HepG2 (cell line): ENCODE results near the gene DNMT3A. TPM values are rescaled to one million over a fixed set of nuclear protein-coding genes. Genes with fewer than 3 reads are reported as not detected.
A peak's percentile ranks its signal among the peaks of the same experiment; 100 is the strongest.

Experiments used
- ADNP ChIP-seq: sonication (generic); formaldehyde crosslinking; IDR thresholded peaks from 2 replicates; pipeline ENCODE4 v1.4.0; 2020; ENCODE audit warnings: missing genetic modification reagents
- NFE2L1 ChIP-seq: sonication (generic); formaldehyde crosslinking; IDR thresholded peaks from 2 replicates; pipeline ENCODE4 v1.4.0; 2020; ENCODE audit warnings: missing genetic modification reagents, mild to moderate bottlenecking, borderline replicate concordance
- RFXAP ChIP-seq: sonication (generic); formaldehyde crosslinking; IDR thresholded peaks from 2 replicates; pipeline ENCODE4 v1.4.0; 2020; ENCODE audit warnings: missing genetic modification reagents, borderline replicate concordance
- SOX6 ChIP-seq, 2 experiments: fragments of 450-650 bp in 1 of 2; sonication (generic) in 1 of 2; formaldehyde crosslinking in 1 of 2; IDR thresholded peaks; 2 replicates each; pipeline versions ENCODE4 v1.4.0 to v1.6.1; 2017 to 2020; ENCODE audit warnings: antibody characterized with exemption in 1 of 2, mild to moderate bottlenecking in 1 of 2, missing genetic modification reagents in 1 of 2
- TCF7L2 ChIP-seq: IDR thresholded peaks from 2 replicates; pipeline ENCODE4 v1.6.1; 2011; ENCODE audit warnings: mild to moderate bottlenecking, low read depth, low read length, moderate library complexity
- YY1 ChIP-seq: IDR thresholded peaks from 2 replicates; pipeline ENCODE4 v1.6.1; 2011; ENCODE audit warnings: low read length, low read depth, moderate library complexity, mild to moderate bottlenecking; ENCODE audit not compliant: insufficient read depth, insufficient replicate concordance
- ZFX ChIP-seq: sonication (generic); formaldehyde crosslinking; IDR thresholded peaks from 2 replicates; pipeline ENCODE4 v1.4.0; 2020; ENCODE audit warnings: mild to moderate bottlenecking, low read depth, missing genetic modification reagents, moderate library complexity
- ZNF350 ChIP-seq: sonication (generic); formaldehyde crosslinking; IDR thresholded peaks from 2 replicates; pipeline ENCODE4 v1.4.0; 2020; ENCODE audit warnings: mild to moderate bottlenecking, low read depth, missing genetic modification reagents, borderline replicate concordance
- ZSCAN31 ChIP-seq: sonication (generic); formaldehyde crosslinking; IDR thresholded peaks from 2 replicates; pipeline ENCODE4 v1.5.0; 2020; ENCODE audit warnings: low read depth, mild to moderate bottlenecking, missing genetic modification reagents
- polyA plus RNA-seq, 8 experiments: library from polyadenylated mRNA; depleted of rRNA in 3 of 8; stranded (reverse) in 7 of 8; unstranded in 1 of 8; fragments of >200 nt; fragmentation: Illumina TruSeq in 4 of 8; extraction: Trizol in 4 of 8; gene quantifications; 2 replicates each; pipeline versions ENCODE4 v1.2.1 to v1.2.3, GENCODE V29; 2011 to 2016; ENCODE audit warnings: low read depth in 4 of 8, missing spikeins in 1 of 8, mixed read lengths in 1 of 8; ENCODE audit not compliant: insufficient read depth in 1 of 8
- total RNA-seq, 5 experiments: library from RNA; depleted of rRNA; stranded (reverse); fragments of >200 nt; fragmentation: Illumina TruSeq; extraction: Trizol; gene quantifications; 2 replicates each; pipeline ENCODE4 v1.2.3, GENCODE V29; 2016; ENCODE audit warnings: low read depth in 1 of 5
- TF ChIP-seq, protein P1 (sequence below): sonication (generic); formaldehyde crosslinking; IDR thresholded peaks from 2 replicates; pipeline ENCODE4 v1.4.0; 2020; ENCODE audit warnings: mild to moderate bottlenecking, low read depth, missing genetic modification reagents
- TF ChIP-seq, protein P2 (sequence below): sonication (generic); formaldehyde crosslinking; IDR thresholded peaks from 2 replicates; pipeline ENCODE4 v1.5.0; 2020; ENCODE audit warnings: mild to moderate bottlenecking, missing genetic modification reagents, moderate library complexity
- TF ChIP-seq, protein P3 (sequence below): sonication (generic); formaldehyde crosslinking; IDR thresholded peaks from 2 replicates; pipeline ENCODE4 v1.8.1; 2023; ENCODE audit warnings: mild to moderate bottlenecking, missing genetic modification reagents
- TF ChIP-seq, protein P4 (sequence below): sonication (generic); formaldehyde crosslinking; IDR thresholded peaks from 2 replicates; pipeline ENCODE4 v1.9.0; 2021; ENCODE audit warnings: missing genetic modification reagents, mild to moderate bottlenecking, borderline replicate concordance
- TF ChIP-seq, protein P5 (sequence below): IDR thresholded peaks from 2 replicates; pipeline ENCODE4 v1.6.1; 2016; ENCODE audit warnings: missing compliant biosample characterization, missing genetic modification reagents, borderline replicate concordance

The DNMT3A gene
- total and polyA plus RNA-seq, 2 of the 13 experiments (the other 11 are each of a cell fraction or from before 2014, with no cell fraction given) = 14.7 to 29.1 TPM

DNA sequence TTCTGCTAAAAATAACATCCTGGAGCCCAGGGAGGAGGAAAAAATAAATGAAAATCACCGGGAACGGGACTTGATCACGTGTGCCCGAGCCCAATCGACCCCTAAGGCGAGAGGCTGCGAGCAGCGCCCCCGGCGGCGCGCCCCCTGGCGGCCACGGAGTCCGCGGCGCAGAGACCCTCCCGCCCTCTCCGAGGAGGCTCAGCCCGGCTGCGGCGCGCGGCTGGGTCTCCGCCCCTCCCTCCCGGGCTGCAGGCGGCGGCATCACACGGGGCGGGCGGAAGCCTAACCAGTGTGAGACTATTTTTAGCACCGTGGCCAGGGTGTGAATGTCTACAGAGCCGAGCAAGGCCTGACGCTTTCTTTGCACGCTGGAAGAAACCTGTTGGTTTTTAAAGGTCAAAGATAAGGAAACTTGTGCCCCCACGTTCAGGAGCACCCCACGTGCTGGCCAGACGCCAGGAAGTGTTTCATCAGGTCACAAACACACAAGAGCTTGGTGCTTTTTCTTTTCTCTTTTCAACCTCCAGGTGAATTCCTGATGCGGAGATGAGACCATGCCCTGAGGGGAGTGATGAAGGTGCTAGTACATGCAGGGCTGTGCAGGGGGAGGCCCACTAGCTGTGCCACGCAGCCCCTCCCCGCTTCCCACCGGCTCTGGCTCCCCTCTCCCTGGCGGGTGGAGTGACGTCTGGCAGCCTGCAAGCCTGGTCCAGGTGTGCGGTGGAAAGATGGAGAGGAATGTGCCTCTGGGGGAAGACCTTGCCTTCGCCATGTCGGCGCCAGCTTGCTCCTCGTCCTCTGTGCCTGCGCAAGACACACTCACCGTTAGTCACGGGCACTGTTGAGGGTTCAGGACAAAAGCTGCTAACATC lies 35.3 kb upstream of the DNMT3A start (continued):
- peak; percentile 80; the same call in 1 of the 2 replicates for TF ChIP-seq ZSCAN31 (CRISPR knock-in tag)
- peak; percentile 39; the same call in 1 of the 2 replicates for TF ChIP-seq ADNP (CRISPR knock-in tag)
- TF ChIP-seq, protein P1, sequence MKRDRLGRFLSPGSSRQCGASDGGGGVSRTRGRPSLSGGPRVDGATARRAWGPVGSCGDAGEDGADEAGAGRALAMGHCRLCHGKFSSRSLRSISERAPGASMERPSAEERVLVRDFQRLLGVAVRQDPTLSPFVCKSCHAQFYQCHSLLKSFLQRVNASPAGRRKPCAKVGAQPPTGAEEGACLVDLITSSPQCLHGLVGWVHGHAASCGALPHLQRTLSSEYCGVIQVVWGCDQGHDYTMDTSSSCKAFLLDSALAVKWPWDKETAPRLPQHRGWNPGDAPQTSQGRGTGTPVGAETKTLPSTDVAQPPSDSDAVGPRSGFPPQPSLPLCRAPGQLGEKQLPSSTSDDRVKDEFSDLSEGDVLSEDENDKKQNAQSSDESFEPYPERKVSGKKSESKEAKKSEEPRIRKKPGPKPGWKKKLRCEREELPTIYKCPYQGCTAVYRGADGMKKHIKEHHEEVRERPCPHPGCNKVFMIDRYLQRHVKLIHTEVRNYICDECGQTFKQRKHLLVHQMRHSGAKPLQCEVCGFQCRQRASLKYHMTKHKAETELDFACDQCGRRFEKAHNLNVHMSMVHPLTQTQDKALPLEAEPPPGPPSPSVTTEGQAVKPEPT (CRISPR knock-in tag) = peak; percentile 22; the same call in 1 of the 2 replicates
- peak; percentile 7; the same call in 1 of the 2 replicates for TF ChIP-seq ZNF350
- peak; percentile 54; the same call in 1 of the 2 replicates for TF ChIP-seq ZFX
- TF ChIP-seq, protein P2, sequence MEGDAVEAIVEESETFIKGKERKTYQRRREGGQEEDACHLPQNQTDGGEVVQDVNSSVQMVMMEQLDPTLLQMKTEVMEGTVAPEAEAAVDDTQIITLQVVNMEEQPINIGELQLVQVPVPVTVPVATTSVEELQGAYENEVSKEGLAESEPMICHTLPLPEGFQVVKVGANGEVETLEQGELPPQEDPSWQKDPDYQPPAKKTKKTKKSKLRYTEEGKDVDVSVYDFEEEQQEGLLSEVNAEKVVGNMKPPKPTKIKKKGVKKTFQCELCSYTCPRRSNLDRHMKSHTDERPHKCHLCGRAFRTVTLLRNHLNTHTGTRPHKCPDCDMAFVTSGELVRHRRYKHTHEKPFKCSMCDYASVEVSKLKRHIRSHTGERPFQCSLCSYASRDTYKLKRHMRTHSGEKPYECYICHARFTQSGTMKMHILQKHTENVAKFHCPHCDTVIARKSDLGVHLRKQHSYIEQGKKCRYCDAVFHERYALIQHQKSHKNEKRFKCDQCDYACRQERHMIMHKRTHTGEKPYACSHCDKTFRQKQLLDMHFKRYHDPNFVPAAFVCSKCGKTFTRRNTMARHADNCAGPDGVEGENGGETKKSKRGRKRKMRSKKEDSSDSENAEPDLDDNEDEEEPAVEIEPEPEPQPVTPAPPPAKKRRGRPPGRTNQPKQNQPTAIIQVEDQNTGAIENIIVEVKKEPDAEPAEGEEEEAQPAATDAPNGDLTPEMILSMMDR (CRISPR knock-in tag) = peak; percentile 89
- TF ChIP-seq TCF7L2 = no peak
- TF ChIP-seq, protein P3, sequence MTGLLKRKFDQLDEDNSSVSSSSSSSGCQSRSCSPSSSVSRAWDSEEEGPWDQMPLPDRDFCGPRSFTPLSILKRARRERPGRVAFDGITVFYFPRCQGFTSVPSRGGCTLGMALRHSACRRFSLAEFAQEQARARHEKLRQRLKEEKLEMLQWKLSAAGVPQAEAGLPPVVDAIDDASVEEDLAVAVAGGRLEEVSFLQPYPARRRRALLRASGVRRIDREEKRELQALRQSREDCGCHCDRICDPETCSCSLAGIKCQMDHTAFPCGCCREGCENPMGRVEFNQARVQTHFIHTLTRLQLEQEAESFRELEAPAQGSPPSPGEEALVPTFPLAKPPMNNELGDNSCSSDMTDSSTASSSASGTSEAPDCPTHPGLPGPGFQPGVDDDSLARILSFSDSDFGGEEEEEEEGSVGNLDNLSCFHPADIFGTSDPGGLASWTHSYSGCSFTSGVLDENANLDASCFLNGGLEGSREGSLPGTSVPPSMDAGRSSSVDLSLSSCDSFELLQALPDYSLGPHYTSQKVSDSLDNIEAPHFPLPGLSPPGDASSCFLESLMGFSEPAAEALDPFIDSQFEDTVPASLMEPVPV (CRISPR knock-in tag) = 0 out of 2 replicates have a peak, but pooled peaks have one; percentile 26
- TF ChIP-seq, protein P4, sequence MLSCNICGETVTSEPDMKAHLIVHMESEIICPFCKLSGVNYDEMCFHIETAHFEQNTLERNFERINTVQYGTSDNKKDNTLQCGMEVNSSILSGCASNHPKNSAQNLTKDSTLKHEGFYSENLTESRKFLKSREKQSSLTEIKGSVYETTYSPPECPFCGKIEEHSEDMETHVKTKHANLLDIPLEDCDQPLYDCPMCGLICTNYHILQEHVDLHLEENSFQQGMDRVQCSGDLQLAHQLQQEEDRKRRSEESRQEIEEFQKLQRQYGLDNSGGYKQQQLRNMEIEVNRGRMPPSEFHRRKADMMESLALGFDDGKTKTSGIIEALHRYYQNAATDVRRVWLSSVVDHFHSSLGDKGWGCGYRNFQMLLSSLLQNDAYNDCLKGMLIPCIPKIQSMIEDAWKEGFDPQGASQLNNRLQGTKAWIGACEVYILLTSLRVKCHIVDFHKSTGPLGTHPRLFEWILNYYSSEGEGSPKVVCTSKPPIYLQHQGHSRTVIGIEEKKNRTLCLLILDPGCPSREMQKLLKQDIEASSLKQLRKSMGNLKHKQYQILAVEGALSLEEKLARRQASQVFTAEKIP (CRISPR knock-in tag) = no peak
- TF ChIP-seq, protein P5, sequence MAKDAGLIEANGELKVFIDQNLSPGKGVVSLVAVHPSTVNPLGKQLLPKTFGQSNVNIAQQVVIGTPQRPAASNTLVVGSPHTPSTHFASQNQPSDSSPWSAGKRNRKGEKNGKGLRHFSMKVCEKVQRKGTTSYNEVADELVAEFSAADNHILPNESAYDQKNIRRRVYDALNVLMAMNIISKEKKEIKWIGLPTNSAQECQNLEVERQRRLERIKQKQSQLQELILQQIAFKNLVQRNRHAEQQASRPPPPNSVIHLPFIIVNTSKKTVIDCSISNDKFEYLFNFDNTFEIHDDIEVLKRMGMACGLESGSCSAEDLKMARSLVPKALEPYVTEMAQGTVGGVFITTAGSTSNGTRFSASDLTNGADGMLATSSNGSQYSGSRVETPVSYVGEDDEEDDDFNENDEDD (CRISPR knock-in tag) = peak; percentile 66; the same call in 1 of the 2 replicates
- TF ChIP-seq NFE2L1 (CRISPR knock-in tag) = 0 out of 2 replicates have a peak, but pooled peaks have one; percentile 40
- peak; percentile 78 for TF ChIP-seq YY1
- peak; percentile 38; the same call in 1 of the 2 replicates for TF ChIP-seq RFXAP
- TF ChIP-seq SOX6 (IDR thresholded peaks at IDR 0.05) = no peak
- TF ChIP-seq SOX6 (CRISPR knock-in tag; IDR thresholded peaks at IDR 0.05) = peak; percentile 53
